Measurements from ENCODE around the gene CLDN14.
A peak's percentile ranks its signal among the peaks of the same experiment; 100 is the strongest.

Gene CLDN14

DNA sequence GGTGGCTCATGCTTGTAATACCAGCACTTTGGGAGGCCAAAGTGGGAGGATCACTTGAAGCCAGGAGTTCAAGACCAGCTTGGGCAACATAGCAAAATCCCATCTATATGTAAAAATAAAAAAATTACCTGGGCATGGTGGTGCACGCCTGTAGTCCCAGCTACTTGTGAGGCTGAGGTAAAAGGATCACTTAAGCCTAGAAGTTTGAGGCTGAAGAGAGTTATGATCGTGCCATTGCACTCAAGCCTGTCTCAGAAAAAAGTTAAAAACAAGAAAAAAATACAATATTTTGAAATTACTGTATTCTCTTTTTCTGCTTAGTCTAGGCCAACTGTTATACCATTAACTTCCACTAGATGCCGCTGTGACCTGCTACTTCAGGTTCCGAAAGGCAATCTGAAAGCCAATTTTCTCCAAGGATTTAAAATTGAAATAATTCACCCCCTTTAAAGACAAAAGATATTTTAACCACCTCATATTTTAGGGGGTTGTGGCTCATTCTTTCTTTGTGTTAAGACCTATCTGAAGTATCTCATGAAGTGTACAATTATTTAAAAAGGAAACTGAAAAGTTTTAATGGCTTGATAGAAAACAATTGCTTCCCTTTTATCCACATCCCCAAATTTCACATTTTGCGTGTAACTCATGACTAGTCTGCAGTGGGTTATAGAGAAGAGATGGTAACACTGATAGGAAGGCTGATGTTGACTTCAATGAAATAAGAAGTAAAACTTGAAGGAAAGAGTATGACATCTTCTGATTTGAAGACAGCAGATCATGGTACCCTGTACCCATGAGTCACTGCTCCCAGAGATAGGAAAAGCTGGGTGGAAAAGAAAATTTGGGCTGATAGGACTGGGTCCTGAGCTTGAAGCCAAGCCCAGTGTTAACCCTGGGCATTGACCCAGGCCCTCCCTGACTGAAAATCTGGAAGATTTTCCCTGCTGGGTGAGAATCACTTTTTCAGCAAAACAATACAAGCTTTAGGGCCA lies 24.4 kb upstream of the CLDN14 start:
- DNase-seq: peak in 4 of 10 donors; percentile 24 to 51 (median 42)
- intact Hi-C loops (cut with DNase I): loop anchor here (1.0 to 10.0 kb wide), 2 partner anchors 210 to 423 kb away; no protein-coding TSS in a partner anchor

DNA sequence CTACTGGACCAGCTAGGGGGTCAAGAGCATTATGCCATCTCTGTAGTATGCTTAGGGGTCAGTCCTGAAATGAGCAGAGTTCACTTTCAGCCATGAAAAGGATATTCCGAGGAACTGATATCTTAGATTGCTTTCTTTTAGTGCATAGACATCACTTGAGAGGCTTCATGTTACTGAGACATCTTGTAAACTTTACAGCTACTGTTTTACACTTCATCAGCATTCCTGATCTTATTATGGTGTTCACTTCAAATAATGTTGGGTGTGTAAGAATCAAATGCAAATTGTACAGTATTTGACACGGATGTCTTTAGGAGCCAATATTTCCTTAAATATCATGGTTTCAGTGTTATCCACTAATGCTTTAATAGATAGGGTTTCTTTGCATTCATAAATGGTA lies 22.4 kb upstream of the CLDN14 start:
- intact Hi-C loops (cut with DNase I): loop anchor here (10.0 kb wide), 1 partner anchor 212 kb away; no protein-coding TSS in a partner anchor

DNA sequence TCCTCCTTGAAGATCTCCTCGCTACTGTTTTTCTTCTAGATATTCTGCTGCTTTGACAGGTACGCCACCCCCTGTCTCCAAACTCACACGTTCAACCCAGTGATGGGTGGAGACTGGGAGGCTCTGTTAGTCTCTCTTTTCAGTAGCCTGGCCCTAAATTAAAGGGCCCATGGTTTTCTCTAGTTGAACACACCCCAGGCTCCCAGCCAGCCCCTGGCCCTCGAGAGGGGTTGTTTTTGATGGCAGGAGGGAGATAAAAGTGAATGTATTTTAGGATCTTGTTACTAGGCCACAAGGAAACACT lies 21.6 kb upstream of the CLDN14 start:
- intact Hi-C loops (cut with DNase I): loop anchor here (10.0 kb wide), 1 partner anchor 213 kb away; no protein-coding TSS in a partner anchor

More for the DNA sequence above, 22.4 kb upstream of the CLDN14 start:
- no peak for DNase-seq

DNA sequence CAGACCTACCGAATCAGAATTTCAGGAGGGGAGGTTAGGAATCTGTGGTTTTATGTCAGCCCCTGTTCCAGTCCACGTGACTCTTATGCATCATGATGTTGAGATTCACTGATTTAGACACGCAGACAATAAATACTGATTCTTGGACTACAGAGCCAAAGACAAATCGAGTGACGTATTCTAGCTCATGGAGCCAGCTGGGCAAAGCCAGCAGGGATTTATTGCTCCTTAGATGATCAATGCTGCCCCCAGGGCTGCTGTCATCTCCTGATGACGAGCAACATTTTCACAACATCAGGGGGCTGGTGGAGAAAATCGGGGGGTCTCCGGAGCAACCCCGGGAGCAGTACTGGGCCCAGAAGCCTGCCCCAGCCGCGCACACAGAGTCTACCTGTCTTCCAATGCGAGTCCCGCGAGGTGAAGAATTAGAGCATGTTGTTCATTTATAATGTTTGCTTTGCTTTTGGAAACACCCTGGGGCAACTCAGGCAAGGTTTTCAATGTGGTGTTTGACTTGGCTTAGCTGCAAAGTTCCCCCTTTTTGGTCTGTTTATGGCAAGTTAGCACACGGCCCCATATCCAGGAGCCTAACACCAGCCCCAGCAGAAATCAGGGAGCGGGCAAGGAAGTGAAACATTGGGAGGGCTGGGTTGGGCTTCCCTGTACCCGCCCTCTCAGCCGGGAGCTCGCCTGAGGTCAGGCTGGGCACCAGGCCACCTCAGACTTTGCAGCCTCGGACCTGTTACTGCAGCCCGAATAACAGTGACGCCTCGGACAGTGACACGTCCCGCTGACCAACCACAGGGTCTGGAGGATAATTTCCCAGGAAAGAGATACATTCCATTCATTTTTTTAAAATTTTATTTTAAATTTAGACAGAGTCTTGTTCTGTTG lies 19.9 kb upstream of the CLDN14 start:
- peak in 1 of 10 donors; percentile 66 for DNase-seq
- intact Hi-C loops (cut with DNase I): loop anchor here (10.0 kb wide), 1 partner anchor 215 kb away; no protein-coding TSS in a partner anchor

More for the DNA sequence above, 21.6 kb upstream of the CLDN14 start:
- DNase-seq: peak in 1 of 10 donors; percentile 13

DNA sequence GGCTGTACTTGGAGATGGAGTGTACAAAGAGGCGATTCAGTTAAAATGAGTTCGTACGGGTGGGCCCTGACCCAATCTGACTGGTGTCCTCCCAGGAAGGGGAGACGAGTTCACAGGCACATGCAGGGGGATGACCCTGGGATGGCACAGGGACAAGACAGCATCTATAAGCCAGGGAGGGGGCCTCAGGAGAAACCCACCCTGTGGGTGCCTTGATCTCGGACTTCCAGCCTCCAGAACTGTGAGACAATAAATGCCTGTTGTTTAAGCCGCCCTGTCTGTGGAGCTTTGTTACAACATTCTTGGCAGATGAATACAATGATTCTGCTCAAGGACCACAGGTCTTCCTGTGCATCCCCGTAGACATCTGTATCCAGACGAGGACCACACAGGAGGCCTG lies 14.6 kb upstream of the CLDN14 start:
- DNase-seq: peak in 1 of 10 donors; percentile 33
- intact Hi-C loops (cut with DNase I): no loop called here

DNA sequence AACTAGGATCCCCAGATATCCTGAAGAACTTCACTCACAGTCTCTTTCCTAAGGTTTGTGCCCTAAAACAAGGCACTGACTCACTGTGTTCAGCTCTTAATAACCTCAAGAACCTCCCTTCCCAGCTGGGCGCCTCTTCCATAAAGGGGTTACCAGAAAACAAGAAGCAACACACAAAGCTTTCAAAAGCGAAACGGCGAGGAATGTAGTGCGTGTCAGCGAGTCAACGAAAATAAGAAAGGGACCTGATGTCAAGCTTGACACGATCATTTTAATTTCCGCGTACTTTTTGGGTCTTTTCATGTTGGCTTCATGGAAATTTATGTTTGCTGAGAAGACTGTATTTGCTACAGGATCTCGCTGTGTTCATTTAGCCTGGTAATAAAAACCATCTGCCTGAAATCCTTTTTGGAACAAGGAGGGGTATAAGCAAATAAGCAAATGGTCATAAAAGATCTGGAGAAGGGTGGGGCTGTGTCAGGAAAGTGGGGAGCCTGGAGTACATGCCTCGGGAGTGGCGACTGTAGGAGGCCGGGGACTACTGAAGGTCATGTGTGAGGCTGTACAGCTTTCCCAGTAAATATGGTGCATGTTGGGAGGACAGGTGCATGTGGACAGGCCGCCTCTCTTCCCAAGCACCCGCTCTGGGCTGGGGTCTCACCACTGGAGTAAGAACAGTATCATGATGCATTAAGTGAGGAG lies 11.4 kb upstream of the CLDN14 start:
- DNase-seq: peak in 1 of 10 donors; percentile 24
- intact Hi-C loops (cut with DNase I): no loop called here

DNA sequence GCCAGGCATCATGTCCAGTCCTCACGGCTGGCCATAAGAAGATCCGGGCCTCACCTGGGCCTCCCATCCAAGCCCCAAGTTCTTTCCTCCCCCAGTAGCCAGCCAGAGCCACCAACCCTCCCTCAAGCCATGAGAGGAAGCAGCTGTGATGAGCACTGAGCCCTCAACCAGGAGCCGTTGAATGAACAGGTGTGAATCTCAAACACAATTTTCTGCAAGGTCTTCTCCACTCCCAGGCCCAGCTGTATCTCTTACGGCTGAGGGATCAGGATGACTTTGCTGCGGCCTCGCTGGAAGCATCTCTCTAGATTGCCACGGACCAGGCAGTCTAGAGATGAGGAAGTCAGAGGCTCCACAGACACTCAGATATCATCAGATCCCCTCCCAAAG lies 9.8 kb upstream of the CLDN14 start:
- DNase-seq: no peak
- intact Hi-C loops (cut with DNase I): no loop called here

DNA sequence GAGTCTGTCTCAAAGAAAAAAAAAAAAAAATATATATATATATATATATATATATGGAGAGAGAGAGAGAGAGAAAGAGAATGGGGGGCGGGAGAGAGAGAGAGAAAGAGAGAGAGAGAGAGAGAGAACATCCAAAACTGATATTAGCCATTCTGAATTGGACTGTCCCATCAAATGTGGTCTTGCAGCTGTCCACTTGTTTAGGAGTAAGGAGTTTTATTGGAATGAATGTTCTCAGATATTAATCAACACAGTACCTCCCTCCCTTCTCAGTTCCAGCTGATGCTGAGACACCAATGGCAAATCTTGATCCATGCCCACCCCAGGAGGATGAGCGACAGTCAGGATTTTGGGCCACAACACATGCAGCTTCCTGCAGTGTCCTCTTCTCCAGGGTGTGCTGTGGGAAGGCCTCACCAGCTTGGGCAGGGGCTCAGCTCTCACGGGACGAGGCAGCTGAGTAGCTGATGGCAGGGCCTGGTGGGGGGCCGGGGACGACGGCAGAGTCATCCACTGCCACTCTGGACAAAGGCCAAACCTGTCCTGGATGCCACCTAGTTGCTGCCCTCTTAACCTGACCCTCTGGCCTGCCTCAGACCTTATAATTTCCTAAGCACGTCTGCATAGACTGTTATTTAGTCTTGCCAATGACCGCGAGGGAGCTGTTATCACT lies 9.3 kb upstream of the CLDN14 start:
- intact Hi-C loops (cut with DNase I): no loop called here
- peak in 1 of 10 donors; percentile 62 for DNase-seq

DNA sequence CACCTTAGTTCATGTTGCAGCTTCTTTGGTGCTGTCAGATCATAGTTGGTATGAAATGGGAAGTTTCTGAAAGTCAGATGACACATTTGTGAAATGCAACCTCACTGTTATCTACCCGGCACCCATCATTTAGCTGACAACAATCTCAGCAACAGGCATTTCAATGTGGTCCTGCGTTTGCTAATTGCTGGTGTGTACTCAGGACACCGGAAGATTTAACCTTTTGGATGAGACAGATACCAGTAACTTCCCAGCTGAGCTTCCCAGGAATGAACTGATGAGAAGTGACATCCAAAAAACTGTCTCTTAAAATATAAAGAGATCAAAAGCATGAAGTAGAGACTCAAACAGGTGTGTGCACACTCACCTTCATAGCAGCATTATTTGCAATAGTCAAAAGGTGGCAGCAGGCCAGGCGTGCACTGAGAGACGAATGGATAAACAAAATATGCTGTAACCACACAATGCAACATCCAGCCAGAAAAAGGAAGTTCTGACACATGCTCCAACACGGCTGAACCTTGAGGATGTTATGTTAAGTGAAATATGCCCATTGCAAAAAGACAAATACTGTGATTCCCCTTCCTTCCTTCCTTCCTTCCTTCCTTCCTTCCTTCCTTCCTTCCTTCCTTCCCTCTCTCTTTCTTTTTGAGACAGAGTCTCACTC lies 7.9 kb upstream of the CLDN14 start:
- intact Hi-C loops (cut with DNase I): no loop called here
- DNase-seq: peak in 1 of 10 donors; percentile 33

DNA sequence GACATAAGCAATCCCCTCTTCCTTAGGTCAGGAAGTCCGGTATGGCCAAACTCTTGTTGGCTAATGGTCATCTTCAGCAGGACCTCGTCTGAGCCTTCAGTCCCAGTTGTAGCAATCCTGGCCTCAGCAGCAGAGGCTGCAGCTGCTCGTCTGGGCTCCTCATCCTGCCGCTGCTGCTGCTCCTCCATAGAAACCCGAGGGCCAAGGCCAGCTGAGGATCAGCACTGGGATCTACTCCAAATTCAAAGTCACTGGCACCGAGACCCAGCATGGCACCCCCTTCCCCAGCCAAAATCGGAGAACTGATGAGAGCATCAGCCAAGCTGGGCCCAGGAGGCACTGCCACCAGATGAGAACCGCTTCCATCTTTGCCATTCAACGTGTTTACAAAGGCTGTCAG lies 6.3 kb upstream of the CLDN14 start:
- intact Hi-C loops (cut with DNase I): no loop called here
- peak in 1 of 10 donors; percentile 70 for DNase-seq

DNA sequence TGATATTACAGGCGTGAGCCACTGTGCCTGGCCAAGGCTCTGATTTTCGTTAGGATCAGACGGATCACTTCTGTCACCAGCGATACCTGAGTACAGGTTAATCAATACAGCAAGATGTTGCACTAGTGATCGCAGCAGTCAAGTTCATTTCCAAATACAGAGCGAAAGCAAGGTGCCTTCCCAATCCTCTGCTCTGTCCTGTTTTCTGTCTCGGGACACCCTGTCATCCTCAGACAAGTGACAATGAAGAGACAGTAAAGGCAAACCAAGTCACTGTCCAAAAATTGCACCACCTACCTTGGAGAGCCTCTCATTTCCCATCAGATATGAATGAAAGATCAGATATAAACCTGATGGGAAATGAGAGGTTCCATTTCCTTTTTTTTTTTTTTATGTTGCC lies 5.6 kb upstream of the CLDN14 start:
- peak in 1 of 10 donors; percentile 12 for DNase-seq
- intact Hi-C loops (cut with DNase I): no loop called here

DNA sequence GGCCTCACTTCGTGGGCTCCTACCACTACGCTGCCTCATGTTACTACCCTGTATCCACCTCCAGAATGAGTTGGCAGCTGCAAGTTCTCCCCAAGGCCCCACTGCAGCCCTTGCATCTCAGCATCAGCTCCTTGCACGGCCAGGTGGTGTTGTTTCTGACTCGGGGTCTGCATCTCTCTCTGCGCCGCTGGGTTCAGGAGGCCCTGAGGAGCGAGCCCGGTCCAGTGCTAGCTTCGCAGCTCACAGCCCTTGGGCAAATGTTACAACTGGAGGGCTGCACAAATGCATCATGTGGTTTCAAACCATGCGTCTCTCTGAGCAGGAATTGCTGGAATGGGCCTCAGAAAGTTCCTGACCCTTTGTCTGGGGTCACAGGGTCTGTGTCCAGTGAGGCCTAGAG lies 3.2 kb upstream of the CLDN14 start:
- intact Hi-C loops (cut with DNase I): no loop called here
- DNase-seq: peak in 1 of 10 donors; percentile 40

DNA sequence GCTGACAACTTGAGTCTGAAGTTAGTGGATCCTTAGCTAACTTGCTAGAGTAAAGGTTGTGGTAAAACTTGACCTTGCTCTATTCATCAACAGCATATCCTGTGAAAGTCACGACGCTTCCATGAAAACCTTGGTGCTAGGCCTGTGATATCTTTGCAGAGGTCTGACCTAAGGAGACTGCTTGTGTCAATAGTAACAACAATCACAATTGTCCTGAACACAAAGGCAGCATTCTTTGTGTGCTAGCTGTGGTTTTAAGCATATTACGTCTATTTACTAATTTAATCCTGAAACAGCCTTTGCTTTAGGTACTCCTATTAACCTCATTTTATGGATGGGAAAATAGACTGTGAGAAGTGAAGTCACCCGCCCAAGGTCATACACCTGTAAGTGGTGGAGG lies 2.8 kb upstream of the CLDN14 start:
- intact Hi-C loops (cut with DNase I): no loop called here
- no peak for DNase-seq

DNA sequence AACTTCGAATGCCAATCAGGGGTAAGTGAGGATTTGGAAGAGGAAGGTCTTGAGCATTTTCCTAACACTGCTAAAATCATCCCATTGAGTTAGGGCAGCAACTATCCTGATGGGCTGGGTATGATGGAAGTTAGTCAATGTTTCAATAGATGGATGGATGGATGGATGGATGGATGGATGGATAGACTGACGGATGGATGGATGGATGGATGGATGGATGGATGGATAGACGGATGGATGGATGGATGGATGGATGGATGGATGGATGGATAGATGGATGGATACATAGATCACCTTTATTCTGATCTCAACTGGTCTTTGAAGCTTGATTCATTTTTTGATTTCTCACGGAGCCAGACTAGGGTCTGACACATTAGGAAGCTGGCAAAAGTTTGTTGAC lies 2.3 kb upstream of the CLDN14 start:
- no peak for DNase-seq
- intact Hi-C loops (cut with DNase I): no loop called here

DNA sequence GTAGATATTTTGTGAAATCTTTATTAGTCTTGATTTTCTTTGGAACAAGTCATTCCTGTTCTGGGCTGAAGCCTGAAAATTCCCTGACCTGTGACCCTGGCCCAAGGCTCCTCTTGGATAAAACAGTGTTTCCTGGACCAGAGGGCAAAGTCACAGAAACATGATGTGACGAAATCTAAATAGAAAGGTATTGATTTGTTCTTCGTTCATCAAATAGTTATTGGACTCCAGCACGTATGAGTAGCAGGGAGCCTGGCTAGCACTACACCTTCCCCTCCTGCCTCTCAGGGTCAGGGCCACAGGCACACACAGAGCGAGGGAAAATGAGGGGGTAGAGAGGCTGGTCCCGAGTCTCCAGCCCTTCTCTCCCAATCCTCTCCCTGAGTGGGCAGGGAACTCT lies 1.7 kb upstream of the CLDN14 start:
- peak in 1 of 10 donors; percentile 21 for DNase-seq
- intact Hi-C loops (cut with DNase I): no loop called here

DNA sequence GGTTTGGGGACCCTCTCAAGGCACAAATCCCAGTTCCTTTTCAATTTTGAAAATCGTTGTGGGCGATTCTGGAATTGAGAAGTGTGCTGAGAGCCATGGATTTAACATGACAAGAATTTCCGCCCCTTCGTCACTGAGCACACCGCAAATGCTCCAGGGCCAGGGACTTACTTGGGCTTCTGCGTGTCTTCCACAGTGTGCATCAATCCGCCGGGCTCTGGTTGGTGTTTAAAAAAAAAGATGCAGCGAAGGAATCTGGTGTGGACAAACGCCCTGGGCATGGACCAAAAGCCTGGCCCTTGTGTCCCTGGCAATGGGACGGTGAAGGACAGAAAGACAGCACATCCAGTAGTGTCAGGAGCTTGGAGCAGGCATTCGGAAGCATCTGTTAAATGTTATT lies 696 bp upstream of the CLDN14 start:
- intact Hi-C loops (cut with DNase I): no loop called here
- DNase-seq: peak in 1 of 10 donors; percentile 46

DNA sequence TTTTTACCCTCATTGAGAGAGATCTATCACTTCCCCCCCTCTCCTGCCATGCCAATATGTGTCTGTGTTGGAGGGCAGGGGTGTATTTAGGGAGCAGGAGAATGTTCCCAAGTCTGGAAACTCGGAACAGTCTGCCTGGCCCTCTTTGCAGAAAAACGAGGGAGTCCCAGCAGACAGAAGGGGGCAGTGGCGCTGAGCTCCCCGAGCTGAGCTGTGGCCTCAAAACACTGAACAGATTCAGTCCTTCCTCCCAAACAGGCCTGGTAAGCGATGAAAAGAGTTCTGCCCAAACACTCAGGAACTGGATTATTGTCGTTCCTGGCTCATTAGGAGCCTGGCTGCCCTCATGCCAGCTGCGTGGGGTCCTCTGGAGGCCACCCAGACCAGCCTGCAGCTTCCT lies 981 bp downstream of the CLDN14 start:
- intact Hi-C loops (cut with DNase I): no loop called here
- peak in 4 of 10 donors; percentile 25 to 81 (median 32) for DNase-seq

DNA sequence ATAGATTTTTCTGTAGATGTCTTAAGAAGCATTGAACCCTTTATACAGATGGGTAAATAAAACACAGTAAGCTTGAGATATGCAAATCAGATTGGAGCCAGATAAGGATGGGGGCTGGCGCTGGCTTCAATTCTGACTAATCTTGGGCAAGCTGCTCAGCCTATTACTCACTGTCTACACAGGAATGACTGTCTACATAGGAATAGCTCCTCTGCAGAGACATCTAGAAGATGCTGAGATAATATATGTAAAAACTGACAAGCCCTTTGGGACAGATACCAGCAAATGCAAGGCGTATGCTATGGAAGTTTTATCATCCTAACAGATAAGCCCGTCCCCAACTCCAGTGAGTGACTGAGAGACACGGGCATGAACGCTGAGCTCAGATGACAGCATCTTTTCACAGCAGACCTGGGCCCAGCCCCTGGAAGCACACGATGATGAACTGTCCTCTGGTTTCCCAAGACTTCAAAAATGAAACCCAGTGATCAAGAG lies 1.7 kb downstream of the CLDN14 start:
- DNase-seq: peak in 2 of 10 donors; percentile 3 to 31
- intact Hi-C loops (cut with DNase I): no loop called here

DNA sequence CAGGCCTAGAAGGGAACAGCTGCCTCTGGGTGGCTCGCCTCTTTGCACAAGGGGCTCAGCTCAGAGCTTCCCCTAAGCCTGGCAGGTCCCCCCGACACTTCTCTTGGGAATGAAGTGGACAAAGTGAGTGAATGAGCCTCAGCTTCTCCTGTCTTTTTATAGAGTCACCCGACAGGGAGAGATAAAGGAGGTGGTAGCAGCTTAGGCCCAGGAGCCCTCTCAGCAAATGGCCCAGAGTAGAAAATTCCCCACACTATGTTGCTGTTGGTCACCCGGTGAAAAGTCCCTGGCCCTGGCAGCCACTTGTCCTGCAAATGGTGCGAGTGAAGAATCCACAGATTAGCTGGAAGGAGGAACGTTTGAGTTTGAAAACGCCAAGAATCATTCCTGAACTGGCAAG lies 2.4 kb downstream of the CLDN14 start:
- DNase-seq: peak in 2 of 10 donors; percentile 13 to 49
- intact Hi-C loops (cut with DNase I): no loop called here
